GM12892 (cell line): ENCODE results near the gene ZHX3.

Source experiments
- POLR2A ChIP-seq: IDR thresholded peaks from 2 replicates; pipeline ENCODE4 v1.6.1; 2011; ENCODE audit warnings: low read depth, low read length, control low read depth
- POLR2AphosphoS5 ChIP-seq: IDR thresholded peaks from 2 replicates; pipeline ENCODE4 v1.6.1; 2011; ENCODE audit warnings: low read depth, low read length, control low read depth
- TAF1 ChIP-seq: IDR thresholded peaks from 2 replicates; pipeline ENCODE4 v1.6.1; 2011; ENCODE audit warnings: low read depth, mild to moderate bottlenecking, control low read depth, low read length, borderline replicate concordance

- no peak for TF ChIP-seq POLR2AphosphoS5
- TF ChIP-seq POLR2A: no peak
- no peak for TF ChIP-seq TAF1
Observed at GRCh38 chr20:41180599-41181333, 136.8 kb downstream of the ZHX3 start.
